Measurements from ENCODE around the gene ZCCHC7.
"Not testable (repeated sequence)": the region's sequence is repeated elsewhere in the genome, so short reads cannot be mapped to it uniquely, and the experiment has no call there.

ZCCHC7 gene

DNA sequence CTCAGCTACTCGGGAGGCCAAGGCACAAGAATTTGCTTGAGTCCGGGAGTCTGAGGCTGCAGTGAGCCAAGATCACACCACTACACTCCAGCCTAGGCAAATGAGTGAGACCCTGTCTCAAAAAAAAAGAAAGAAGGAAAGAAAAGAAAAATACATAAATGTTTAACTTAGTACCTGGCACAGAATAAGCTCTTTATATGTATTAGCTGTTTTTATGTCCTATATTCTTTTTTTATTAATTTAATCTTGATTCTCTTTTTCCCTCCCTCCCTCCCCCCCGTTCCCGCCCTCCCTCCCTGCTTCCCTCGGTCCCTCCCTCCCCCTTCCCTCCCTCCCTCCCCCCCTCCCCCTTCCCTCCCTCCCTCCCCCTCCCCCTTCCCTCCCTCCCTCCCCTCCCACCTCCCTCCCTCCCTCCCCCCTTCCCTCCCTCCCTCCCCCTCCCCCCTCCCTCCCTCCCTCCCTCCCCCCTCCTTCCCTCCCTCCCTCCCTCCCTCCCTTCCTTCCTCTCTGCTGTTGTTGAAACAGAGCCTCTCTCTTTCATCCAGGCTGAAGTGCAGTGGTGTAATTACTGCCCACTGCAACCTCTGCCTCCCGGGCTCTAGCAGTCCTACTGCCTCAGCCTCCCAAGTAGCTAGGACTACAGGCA is 166.3 kb downstream of the ZCCHC7 start:
- H3K27ac ChIP-seq (ENCODE audit: low read depth, low read length) = no peak overlapping the region

DNA sequence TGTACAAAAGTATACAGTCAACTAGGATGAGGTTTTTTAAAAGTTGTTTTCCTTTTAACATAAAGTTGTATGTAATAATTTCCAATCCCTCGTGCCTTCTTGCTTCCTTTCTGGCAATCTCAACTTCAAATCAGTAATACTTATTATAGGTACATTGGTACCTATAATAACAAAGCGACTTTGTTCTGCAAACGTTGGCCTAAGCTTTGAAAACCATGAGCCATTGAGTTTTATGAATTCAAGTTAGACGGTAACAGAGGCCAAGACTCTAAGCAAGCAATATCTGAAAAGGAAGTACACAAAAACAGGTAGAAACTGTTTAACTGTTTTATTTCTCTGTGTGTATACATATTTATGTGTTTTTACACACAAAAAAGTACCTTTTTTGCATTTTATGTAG is 166.9 kb downstream of the ZCCHC7 start:
- H3K27me3 ChIP-seq (ENCODE audit: control insufficient read depth in 1 of 2, insufficient read depth in 2 of 2, low read length in 2 of 2) = no peaks in the 10 kb centered on the region
- H3K9ac ChIP-seq (ENCODE audit: low read depth in 1 of 2, low read length in 2 of 2) = no peak overlapping the region
- H3K4me1 ChIP-seq (ENCODE audit: control insufficient read depth in 1 of 2, insufficient read depth in 2 of 2, low read length in 2 of 2) = no peaks in the 10 kb centered on the region
- no peak overlapping the region for H3K27ac ChIP-seq (ENCODE audit: low read depth, low read length)
- no peak overlapping the region for H3K4me3 ChIP-seq (ENCODE audit: low read depth in 1 of 2, low read length in 2 of 2)
- H3K9me3 ChIP-seq (ENCODE audit: control insufficient read depth in 1 of 2, low read length in 2 of 2) = no peaks in the 10 kb centered on the region
- no peaks in the 10 kb centered on the region for H3K36me3 ChIP-seq (ENCODE audit: control insufficient read depth in 1 of 2, insufficient read depth in 2 of 2, low read length in 2 of 2)

More for the DNA sequence above, 166.3 kb downstream of the ZCCHC7 start:
- H3K4me3 ChIP-seq (ENCODE audit: low read depth in 1 of 2, low read length in 2 of 2) = no peak overlapping the region
- no peaks in the 10 kb centered on the region for H3K27me3 ChIP-seq (ENCODE audit: control insufficient read depth in 1 of 2, insufficient read depth in 2 of 2, low read length in 2 of 2)
- H3K36me3 ChIP-seq (ENCODE audit: control insufficient read depth in 1 of 2, insufficient read depth in 2 of 2, low read length in 2 of 2) = no peaks in the 10 kb centered on the region
- H3K9ac ChIP-seq (ENCODE audit: low read depth in 1 of 2, low read length in 2 of 2) = no peak overlapping the region
- no peaks in the 10 kb centered on the region for H3K9me3 ChIP-seq (ENCODE audit: control insufficient read depth in 1 of 2, low read length in 2 of 2)
- H3K4me1 ChIP-seq (ENCODE audit: control insufficient read depth in 1 of 2, insufficient read depth in 2 of 2, low read length in 2 of 2) = no peaks in the 10 kb centered on the region

DNA sequence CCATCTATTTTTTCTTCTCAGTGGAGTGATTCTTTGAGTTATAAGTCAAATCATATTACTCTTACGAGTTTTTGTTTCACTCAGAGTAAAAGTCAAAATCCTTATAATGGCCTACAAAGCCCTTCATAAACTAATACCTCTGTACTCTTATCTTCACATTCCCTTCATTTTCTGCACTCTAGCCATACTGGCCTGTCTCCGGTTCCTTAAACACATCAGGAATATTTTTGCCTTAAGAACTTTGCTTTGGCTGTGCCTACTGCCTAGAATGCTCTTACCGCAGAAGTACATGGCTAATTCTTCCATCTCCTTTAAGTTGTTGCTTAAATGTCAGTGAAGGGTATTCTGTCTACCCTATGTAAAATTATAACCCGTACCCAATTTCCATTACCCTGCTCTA is 169.3 kb downstream of the ZCCHC7 start:
- Histone ChIP-seq H3K4me1 (ENCODE audit: control insufficient read depth in 1 of 2, insufficient read depth in 2 of 2, low read length in 2 of 2) (no peaks in the 10 kb centered on the region), H3K36me3 (ENCODE audit: control insufficient read depth in 1 of 2, insufficient read depth in 2 of 2, low read length in 2 of 2) (no peaks in the 10 kb centered on the region), H3K27ac (ENCODE audit: low read depth, low read length) (no peak overlapping the region), H3K9me3 (ENCODE audit: control insufficient read depth in 1 of 2, low read length in 2 of 2) (no peaks in the 10 kb centered on the region), H3K4me3 (ENCODE audit: low read depth in 1 of 2, low read length in 2 of 2) (no peak overlapping the region), H3K27me3 (ENCODE audit: control insufficient read depth in 1 of 2, insufficient read depth in 2 of 2, low read length in 2 of 2) (no peaks in the 10 kb centered on the region), H3K9ac (ENCODE audit: low read depth in 1 of 2, low read length in 2 of 2) (no peak overlapping the region)

DNA sequence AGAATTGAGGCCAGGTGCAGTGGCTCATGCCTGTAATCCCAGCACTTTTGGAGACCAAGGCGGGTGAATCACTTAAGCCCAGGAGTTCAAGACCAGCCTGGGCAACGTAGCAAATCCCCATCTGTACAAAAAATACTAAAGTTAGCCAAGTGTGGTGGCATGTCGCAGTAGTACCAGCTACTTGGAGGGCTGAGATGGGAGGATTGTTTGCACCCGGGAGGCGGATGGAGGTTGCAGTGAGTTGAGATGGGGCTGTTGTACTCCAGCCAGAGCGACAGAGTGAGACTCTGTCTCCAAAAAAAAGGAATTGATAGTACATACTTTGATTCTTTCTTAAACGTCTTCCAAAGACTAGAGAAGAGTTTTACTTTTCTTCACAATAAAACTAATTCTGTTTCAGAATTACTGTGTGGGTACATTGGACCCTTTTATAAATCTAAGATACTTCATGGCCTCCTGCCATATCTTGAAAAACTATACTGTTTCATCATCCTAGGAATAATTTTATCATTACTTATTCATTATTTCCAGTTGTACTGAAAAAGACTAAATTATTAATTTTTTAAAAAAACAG is 170.1 kb downstream of the ZCCHC7 start:
- no peak overlapping the region for H3K4me3 ChIP-seq (ENCODE audit: low read depth in 1 of 2, low read length in 2 of 2)
- no peaks in the 10 kb centered on the region for H3K27me3 ChIP-seq (ENCODE audit: control insufficient read depth in 1 of 2, insufficient read depth in 2 of 2, low read length in 2 of 2)
- H3K9me3 ChIP-seq (ENCODE audit: control insufficient read depth in 1 of 2, low read length in 2 of 2) = no peaks in the 10 kb centered on the region
- no peak overlapping the region for H3K27ac ChIP-seq (ENCODE audit: low read depth, low read length)
- no peaks in the 10 kb centered on the region for H3K4me1 ChIP-seq (ENCODE audit: control insufficient read depth in 1 of 2, insufficient read depth in 2 of 2, low read length in 2 of 2)
- no peak overlapping the region for H3K9ac ChIP-seq (ENCODE audit: low read depth in 1 of 2, low read length in 2 of 2)
- no peaks in the 10 kb centered on the region for H3K36me3 ChIP-seq (ENCODE audit: control insufficient read depth in 1 of 2, insufficient read depth in 2 of 2, low read length in 2 of 2)

DNA sequence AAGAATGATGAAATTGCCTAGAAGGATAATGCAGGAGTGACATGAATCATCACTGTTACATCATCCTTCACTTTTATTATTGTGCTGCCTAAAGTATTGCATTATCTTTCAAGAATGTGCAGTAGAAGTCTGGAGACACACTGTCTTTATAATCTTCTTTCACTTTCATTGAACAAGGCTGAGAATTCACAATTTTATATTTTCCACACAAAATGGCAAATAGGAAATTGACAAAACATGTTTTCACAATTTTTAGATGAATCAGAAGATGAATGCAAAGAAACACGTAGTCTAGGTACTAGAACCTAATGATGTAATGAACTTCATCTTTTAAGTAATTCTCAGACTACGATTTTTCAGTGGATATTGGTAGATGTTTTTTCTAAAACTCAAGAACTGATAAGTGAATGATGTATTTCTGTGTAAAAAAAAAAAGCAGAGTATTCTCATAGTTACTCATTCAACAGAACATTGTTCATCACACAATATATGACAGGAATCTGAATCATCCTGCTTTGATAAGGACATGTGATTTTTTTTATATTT is 170.6 kb downstream of the ZCCHC7 start:
- no peaks in the 10 kb centered on the region for H3K27me3 ChIP-seq (ENCODE audit: control insufficient read depth in 1 of 2, insufficient read depth in 2 of 2, low read length in 2 of 2)
- no peaks in the 10 kb centered on the region for H3K4me1 ChIP-seq (ENCODE audit: control insufficient read depth in 1 of 2, insufficient read depth in 2 of 2, low read length in 2 of 2)
- H3K9me3 ChIP-seq (ENCODE audit: control insufficient read depth in 1 of 2, low read length in 2 of 2) = no peaks in the 10 kb centered on the region
- no peak overlapping the region for H3K4me3 ChIP-seq (ENCODE audit: low read depth in 1 of 2, low read length in 2 of 2)
- no peak overlapping the region for H3K27ac ChIP-seq (ENCODE audit: low read depth, low read length)
- no peaks in the 10 kb centered on the region for H3K36me3 ChIP-seq (ENCODE audit: control insufficient read depth in 1 of 2, insufficient read depth in 2 of 2, low read length in 2 of 2)
- no peak overlapping the region for H3K9ac ChIP-seq (ENCODE audit: low read depth in 1 of 2, low read length in 2 of 2)

DNA sequence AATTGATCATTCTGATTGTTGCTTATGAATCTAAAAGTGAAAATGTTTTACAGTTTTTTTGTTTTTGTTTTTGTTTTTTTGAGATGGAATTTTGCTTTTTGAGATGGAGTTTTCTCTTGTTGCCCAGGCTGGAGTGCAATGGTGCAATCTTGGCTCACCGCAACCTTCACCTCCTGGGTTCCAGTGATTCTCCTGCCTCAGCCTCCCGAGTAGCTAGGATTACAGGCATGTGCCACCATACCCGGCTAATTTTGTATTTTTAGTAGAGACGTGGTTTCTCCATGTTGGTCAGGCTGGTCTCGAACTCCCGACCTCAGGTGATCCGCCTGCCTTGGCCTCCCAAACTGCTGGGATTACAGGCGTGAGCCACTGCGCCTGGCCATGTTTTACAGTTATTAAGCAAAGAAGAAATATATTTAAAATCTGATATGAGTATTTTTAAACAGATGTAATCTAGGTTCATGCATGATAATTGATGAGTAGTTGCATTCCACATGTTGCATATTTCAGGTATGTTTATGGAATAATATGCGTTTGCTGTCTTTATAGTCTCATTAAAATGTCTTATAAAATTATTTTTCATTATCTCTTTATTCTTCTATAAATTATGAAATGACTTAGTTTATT is 171.4 kb downstream of the ZCCHC7 start:
- not testable (repeated sequence) for H3K36me3 ChIP-seq (ENCODE audit: control insufficient read depth in 1 of 2, insufficient read depth in 2 of 2, low read length in 2 of 2); H3K4me3 ChIP-seq (ENCODE audit: low read depth in 1 of 2, low read length in 2 of 2); H3K27ac ChIP-seq (ENCODE audit: low read depth, low read length); H3K9me3 ChIP-seq (ENCODE audit: control insufficient read depth in 1 of 2, low read length in 2 of 2); H3K9ac ChIP-seq (ENCODE audit: low read depth in 1 of 2, low read length in 2 of 2); H3K4me1 ChIP-seq (ENCODE audit: control insufficient read depth in 1 of 2, insufficient read depth in 2 of 2, low read length in 2 of 2); H3K27me3 ChIP-seq (ENCODE audit: control insufficient read depth in 1 of 2, insufficient read depth in 2 of 2, low read length in 2 of 2)

DNA sequence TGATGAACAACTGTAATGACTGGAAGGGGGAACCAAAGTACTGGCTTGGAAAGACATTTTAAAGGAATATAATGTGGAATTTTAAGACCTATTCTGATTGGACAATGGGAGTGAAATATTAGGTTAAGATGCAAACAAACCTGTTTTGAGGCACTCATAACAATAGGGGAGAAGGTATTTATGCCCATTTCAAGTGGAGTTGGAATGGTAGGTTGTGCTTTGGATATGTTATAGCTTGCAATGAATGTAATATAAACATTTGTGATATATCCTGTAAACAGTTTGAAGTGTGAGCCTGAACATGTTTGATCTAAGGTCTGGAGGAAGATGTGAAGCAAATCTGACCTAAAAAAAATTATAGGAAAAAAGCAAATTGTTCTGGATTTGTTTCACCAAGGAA is 172.5 kb downstream of the ZCCHC7 start:
- no peaks in the 10 kb centered on the region for H3K9me3 ChIP-seq (ENCODE audit: control insufficient read depth in 1 of 2, low read length in 2 of 2)
- no peak overlapping the region for H3K9ac ChIP-seq (ENCODE audit: low read depth in 1 of 2, low read length in 2 of 2)
- no peaks in the 10 kb centered on the region for H3K27me3 ChIP-seq (ENCODE audit: control insufficient read depth in 1 of 2, insufficient read depth in 2 of 2, low read length in 2 of 2)
- no peak overlapping the region for H3K27ac ChIP-seq (ENCODE audit: low read depth, low read length)
- peaks cover 0 to 2% of the 10 kb centered on the region in 2 donors for H3K4me1 ChIP-seq (ENCODE audit: control insufficient read depth in 1 of 2, insufficient read depth in 2 of 2, low read length in 2 of 2)
- no peak overlapping the region for H3K4me3 ChIP-seq (ENCODE audit: low read depth in 1 of 2, low read length in 2 of 2)
- H3K36me3 ChIP-seq (ENCODE audit: control insufficient read depth in 1 of 2, insufficient read depth in 2 of 2, low read length in 2 of 2) = no peaks in the 10 kb centered on the region

DNA sequence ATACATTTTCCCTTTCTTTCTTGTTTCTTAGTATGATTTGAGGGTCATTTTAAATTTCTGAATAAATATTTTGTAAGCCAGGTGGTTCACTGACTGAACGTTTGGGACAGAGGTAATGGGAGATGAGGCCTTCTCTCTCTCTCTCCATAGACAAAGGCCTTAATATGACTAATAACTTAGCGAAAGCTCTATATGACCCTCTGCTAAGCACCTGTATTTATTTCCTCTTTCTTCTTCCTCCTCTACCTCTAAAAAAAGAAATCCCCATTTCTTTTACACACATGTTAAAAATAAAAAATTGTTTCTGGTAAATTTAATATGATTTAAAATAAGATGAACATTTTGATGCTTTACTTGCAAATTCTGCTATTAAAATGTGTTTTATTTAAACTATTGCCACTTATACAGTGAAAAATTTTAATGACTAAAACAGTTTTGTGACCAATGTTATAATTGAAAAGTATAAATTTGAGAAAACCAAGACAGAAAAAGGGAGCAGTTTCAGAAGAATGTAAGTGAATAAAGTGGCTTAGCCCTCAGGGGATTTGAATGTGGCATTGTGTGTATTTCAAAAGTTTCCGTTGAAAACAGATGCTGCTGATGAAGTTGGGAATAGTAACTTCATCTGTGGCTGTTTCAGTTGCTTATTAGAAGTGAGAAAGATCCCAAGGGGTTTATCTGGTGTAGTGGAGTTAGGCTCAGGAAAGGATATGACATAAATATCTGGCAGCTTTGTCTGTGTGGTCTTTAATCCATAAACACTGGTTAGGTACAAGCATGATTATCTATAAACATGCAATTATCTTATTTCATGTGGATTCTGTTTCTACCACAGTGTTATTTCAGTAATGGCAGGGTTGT is 173.5 kb downstream of the ZCCHC7 start:
- Histone ChIP-seq H3K27ac (ENCODE audit: low read depth, low read length) (no peak overlapping the region), H3K27me3 (ENCODE audit: control insufficient read depth in 1 of 2, insufficient read depth in 2 of 2, low read length in 2 of 2) (no peaks in the 10 kb centered on the region), H3K9me3 (ENCODE audit: control insufficient read depth in 1 of 2, low read length in 2 of 2) (no peaks in the 10 kb centered on the region), H3K4me1 (ENCODE audit: control insufficient read depth in 1 of 2, insufficient read depth in 2 of 2, low read length in 2 of 2) (peaks cover 0 to 2% of the 10 kb centered on the region in 2 donors), H3K36me3 (ENCODE audit: control insufficient read depth in 1 of 2, insufficient read depth in 2 of 2, low read length in 2 of 2) (no peaks in the 10 kb centered on the region), H3K9ac (ENCODE audit: low read depth in 1 of 2, low read length in 2 of 2) (no peak overlapping the region), H3K4me3 (ENCODE audit: low read depth in 1 of 2, low read length in 2 of 2) (no peak overlapping the region)

DNA sequence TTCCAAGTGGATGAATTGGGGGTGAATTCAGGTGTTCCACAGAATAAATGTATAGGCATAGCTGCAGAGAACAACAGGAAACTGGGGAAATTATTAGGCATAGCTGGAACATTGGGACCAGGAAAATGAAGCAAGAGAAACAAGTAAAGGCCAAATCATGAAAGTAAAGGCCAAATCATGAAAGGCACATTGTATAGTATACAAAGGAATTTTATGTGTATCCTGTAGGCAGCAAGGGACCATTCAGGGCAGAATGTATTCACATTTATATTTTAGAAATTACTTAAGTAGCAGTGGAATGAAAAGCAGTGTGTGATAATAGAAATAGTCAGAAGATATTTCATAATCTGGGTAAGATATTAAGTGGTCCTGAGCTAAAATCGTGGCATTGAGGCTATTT is 174.8 kb downstream of the ZCCHC7 start:
- no peak overlapping the region for H3K9ac ChIP-seq (ENCODE audit: low read depth in 1 of 2, low read length in 2 of 2)
- H3K9me3 ChIP-seq (ENCODE audit: control insufficient read depth in 1 of 2, low read length in 2 of 2) = no peaks in the 10 kb centered on the region
- H3K27ac ChIP-seq (ENCODE audit: low read depth, low read length) = no peak overlapping the region
- no peaks in the 10 kb centered on the region for H3K27me3 ChIP-seq (ENCODE audit: control insufficient read depth in 1 of 2, insufficient read depth in 2 of 2, low read length in 2 of 2)
- no peak overlapping the region for H3K4me3 ChIP-seq (ENCODE audit: low read depth in 1 of 2, low read length in 2 of 2)
- H3K4me1 ChIP-seq (ENCODE audit: control insufficient read depth in 1 of 2, insufficient read depth in 2 of 2, low read length in 2 of 2) = peaks cover 0 to 2% of the 10 kb centered on the region in 2 donors
- H3K36me3 ChIP-seq (ENCODE audit: control insufficient read depth in 1 of 2, insufficient read depth in 2 of 2, low read length in 2 of 2) = peaks cover 0 to 3% of the 10 kb centered on the region in 2 donors

DNA sequence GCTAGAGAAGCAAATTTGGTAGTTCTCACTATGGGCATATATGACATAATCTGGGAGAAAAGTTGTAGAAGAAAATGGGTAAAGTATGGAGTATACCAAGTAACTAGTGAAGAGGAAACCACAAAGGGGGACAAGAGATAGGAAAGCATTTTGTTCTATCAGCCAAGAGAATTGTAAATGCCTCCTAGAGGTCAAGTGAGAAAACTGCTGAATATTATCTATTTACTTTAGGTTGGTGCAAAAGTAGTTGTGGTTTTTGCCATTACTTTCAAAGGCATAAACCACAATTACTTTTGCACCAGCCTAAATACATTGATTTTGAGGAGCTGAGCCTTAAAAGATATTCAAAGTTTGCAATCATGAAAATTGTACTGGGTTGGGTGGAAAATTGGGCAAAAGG is 175.4 kb downstream of the ZCCHC7 start:
- H3K27me3 ChIP-seq (ENCODE audit: control insufficient read depth in 1 of 2, insufficient read depth in 2 of 2, low read length in 2 of 2) = no peaks in the 10 kb centered on the region
- H3K27ac ChIP-seq (ENCODE audit: low read depth, low read length) = no peak overlapping the region
- peaks cover 0 to 3% of the 10 kb centered on the region in 2 donors for H3K36me3 ChIP-seq (ENCODE audit: control insufficient read depth in 1 of 2, insufficient read depth in 2 of 2, low read length in 2 of 2)
- no peaks in the 10 kb centered on the region for H3K9me3 ChIP-seq (ENCODE audit: control insufficient read depth in 1 of 2, low read length in 2 of 2)
- H3K4me1 ChIP-seq (ENCODE audit: control insufficient read depth in 1 of 2, insufficient read depth in 2 of 2, low read length in 2 of 2) = peaks cover 0 to 2% of the 10 kb centered on the region in 2 donors
- no peak overlapping the region for H3K4me3 ChIP-seq (ENCODE audit: low read depth in 1 of 2, low read length in 2 of 2)
- H3K9ac ChIP-seq (ENCODE audit: low read depth in 1 of 2, low read length in 2 of 2) = no peak overlapping the region

Measured in duodenal mucosa (tissue), 2 donors.